Loucy (cell line): ENCODE results near the gene FOXO6.

Experiments used
- H2AFZ ChIP-seq: fragments of 200-600 bp; sonication (generic); 2 replicates; pipeline ENCODE4 v1.6.0; 2016; ENCODE audit warnings: antibody characterized with exemption, mild to moderate bottlenecking, low read length, moderate library complexity
- H3F3A ChIP-seq: fragments of 200-600 bp; 2 replicates; pipeline ENCODE4 v1.6.0; 2016; ENCODE audit warnings: antibody characterized with exemption, low read depth, mild to moderate bottlenecking
- H3K27me3 ChIP-seq: fragments of 200-600 bp; sonication (generic); 2 replicates; pipeline ENCODE4 v1.6.1; 2014; ENCODE audit warnings: low read length, mild to moderate bottlenecking; ENCODE audit not compliant: insufficient read depth, poor library complexity, severe bottlenecking
- H3K36me3 ChIP-seq: fragments of 200-600 bp; sonication (generic); 2 replicates; pipeline ENCODE4 v1.6.1; 2016; ENCODE audit warnings: low read length; ENCODE audit not compliant: insufficient read depth
- H3K4me1 ChIP-seq: fragments of 200-600 bp; sonication (generic); 2 replicates; pipeline ENCODE4 v1.5.1; 2014; ENCODE audit warnings: low read length, mild to moderate bottlenecking; ENCODE audit not compliant: insufficient read depth, poor library complexity, severe bottlenecking
- H3K4me2 ChIP-seq: fragments of 200-600 bp; sonication (generic); 2 replicates; pipeline ENCODE4 v1.6.0; 2014; ENCODE audit warnings: antibody characterized with exemption, low read length, low read depth, mild to moderate bottlenecking; ENCODE audit not compliant: poor library complexity, severe bottlenecking
- H3K4me3 ChIP-seq: fragments of 200-600 bp; sonication (generic); 2 replicates; pipeline ENCODE4 v1.5.1; 2014; ENCODE audit warnings: low read length, mild to moderate bottlenecking, mixed read lengths; ENCODE audit not compliant: poor library complexity, severe bottlenecking
- H3K79me2 ChIP-seq: fragments of 200-600 bp; sonication (generic); 2 replicates; pipeline ENCODE4 v1.6.1; 2014; ENCODE audit warnings: low read length; ENCODE audit not compliant: insufficient read depth
- H3K9ac ChIP-seq: fragments of 200-600 bp; sonication (generic); 2 replicates; pipeline ENCODE4 v1.6.0; 2014; ENCODE audit warnings: mild to moderate bottlenecking, low read depth, low read length, moderate library complexity; ENCODE audit not compliant: poor library complexity, severe bottlenecking
- H3K9me2 ChIP-seq: fragments of 200-600 bp; sonication (generic); replicated peaks from 2 replicates; pipeline ENCODE4 v1.6.1; 2016; ENCODE audit warnings: low read depth, low read length, mixed read lengths
- H3K9me3 ChIP-seq: fragments of 200-600 bp; sonication (generic); 2 replicates; pipeline ENCODE4 v1.6.1; 2014; ENCODE audit warnings: mild to moderate bottlenecking, antibody characterized with exemption, low read length, low read depth; ENCODE audit not compliant: insufficient read depth
- H4K20me1 ChIP-seq: fragments of 200-600 bp; sonication (generic); 2 replicates; pipeline ENCODE4 v1.6.0; 2014; ENCODE audit warnings: antibody characterized with exemption, low read length, mild to moderate bottlenecking; ENCODE audit not compliant: insufficient read depth, poor library complexity, severe bottlenecking
- EZH2phosphoT487 ChIP-seq: fragments of 200-600 bp; IDR thresholded peaks from 2 replicates; pipeline ENCODE4 v1.6.1; 2018; ENCODE audit warnings: antibody characterized with exemption, mild to moderate bottlenecking, moderate library complexity, borderline replicate concordance
- TF ChIP-seq, protein P1 (sequence below): fragments of 200-600 bp; sonication (generic); conservative IDR thresholded peaks from 2 replicates; pipeline ENCODE4 v1.5.1; 2014; ENCODE audit warnings: mild to moderate bottlenecking, antibody characterized with exemption, low read length

Gene FOXO6

DNA sequence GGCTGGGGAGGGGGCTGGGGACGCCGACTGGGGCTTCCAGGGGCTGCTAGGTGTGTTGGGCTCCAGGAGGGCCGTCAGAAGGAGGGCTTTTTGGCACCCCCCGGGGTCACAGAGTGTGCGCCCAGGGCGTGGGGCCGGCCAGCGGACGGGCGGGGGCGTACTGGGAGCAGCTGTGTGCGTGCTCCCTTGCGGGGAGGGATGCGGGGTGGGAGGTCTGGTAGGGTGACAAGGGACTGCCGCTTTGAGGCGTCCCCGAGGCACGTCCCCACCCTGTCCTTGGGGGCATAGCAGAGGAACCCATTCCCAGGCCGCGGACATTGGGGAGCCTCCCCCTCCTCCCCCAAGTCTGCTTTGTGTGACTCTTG, 1.1 kb downstream of the FOXO6 start:
- Histone ChIP-seq H3K27me3 (no peaks in the 10 kb centered on the region), H3K9ac (peak overlapping the region; percentile 66), H3K36me3 (no peaks in the 10 kb centered on the region), H3F3A (peaks cover 6% of the 10 kb centered on the region), H3K4me3 (peak overlapping the region; percentile 77), H3K4me2 (peak overlapping the region; percentile 90), H3K9me2 (no peaks in the 10 kb centered on the region), H3K79me2 (peaks cover 8% of the 10 kb centered on the region; the same call in 1 of the 2 replicates), H3K9me3 (no peaks in the 10 kb centered on the region), H3K4me1 (peaks cover 66% of the 10 kb centered on the region), H2AFZ (no peak overlapping the region), H4K20me1 (peaks cover 10% of the 10 kb centered on the region)
- TF ChIP-seq EZH2phosphoT487 = no peak
- TF ChIP-seq, protein P1, sequence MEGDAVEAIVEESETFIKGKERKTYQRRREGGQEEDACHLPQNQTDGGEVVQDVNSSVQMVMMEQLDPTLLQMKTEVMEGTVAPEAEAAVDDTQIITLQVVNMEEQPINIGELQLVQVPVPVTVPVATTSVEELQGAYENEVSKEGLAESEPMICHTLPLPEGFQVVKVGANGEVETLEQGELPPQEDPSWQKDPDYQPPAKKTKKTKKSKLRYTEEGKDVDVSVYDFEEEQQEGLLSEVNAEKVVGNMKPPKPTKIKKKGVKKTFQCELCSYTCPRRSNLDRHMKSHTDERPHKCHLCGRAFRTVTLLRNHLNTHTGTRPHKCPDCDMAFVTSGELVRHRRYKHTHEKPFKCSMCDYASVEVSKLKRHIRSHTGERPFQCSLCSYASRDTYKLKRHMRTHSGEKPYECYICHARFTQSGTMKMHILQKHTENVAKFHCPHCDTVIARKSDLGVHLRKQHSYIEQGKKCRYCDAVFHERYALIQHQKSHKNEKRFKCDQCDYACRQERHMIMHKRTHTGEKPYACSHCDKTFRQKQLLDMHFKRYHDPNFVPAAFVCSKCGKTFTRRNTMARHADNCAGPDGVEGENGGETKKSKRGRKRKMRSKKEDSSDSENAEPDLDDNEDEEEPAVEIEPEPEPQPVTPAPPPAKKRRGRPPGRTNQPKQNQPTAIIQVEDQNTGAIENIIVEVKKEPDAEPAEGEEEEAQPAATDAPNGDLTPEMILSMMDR = no peak

DNA sequence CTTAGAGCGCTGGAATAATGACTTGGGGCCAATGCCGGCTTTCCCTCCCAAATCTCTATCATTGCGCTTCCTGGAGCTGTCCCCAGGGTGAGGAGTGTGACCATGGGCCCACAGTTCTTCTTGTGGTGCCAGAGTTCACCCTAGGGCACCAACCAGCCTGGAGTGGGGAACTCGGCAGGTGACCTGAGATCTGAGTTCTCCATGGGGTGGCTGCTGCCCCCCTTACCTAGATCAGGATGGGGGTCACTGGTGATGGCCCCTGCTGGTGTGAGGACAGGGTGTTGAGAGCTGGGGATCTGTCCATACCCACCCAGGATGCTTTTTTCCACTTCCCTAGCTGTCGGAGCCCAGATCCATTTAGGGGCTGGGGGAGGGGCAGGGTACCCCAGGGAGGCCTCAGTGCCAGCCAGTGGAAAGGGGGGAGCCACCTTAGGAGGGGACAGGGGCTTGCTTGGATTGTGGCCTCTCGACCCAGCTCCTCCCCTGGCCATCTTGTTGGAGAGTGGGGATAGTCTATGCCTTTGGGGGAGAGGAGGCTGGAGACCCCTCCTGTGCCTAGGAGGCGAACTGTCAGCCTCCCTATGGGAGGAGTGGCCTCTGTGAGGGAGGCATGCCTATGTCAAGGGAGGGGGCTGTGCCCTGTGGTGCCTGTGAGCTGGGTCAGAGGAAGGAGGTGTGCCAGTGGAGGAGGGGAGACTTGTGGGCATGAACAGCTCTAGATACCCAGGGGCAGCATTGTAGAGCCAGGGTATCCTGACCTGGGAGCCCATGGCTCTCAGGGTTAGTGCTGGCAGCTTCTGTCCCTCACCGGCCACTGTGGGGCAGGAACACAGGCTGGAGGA, 1.7 kb downstream of the FOXO6 start:
- H3F3A ChIP-seq = peaks cover 6% of the 10 kb centered on the region
- no peaks in the 10 kb centered on the region for H3K9me2 ChIP-seq
- no peaks in the 10 kb centered on the region for H3K27me3 ChIP-seq
- peak overlapping the region; percentile 66 for H3K9ac ChIP-seq
- H2AFZ ChIP-seq = no peak overlapping the region
- H3K79me2 ChIP-seq = peaks cover 14% of the 10 kb centered on the region; the same call in 1 of the 2 replicates
- H3K36me3 ChIP-seq = no peaks in the 10 kb centered on the region
- peak overlapping the region; percentile 77 for H3K4me3 ChIP-seq
- H3K4me2 ChIP-seq = peak overlapping the region; percentile 90
- no peaks in the 10 kb centered on the region for H3K9me3 ChIP-seq
- TF ChIP-seq, protein P1 = no peak
- no peak for TF ChIP-seq EZH2phosphoT487
- peaks cover 65% of the 10 kb centered on the region for H3K4me1 ChIP-seq
- H4K20me1 ChIP-seq = peaks cover 10% of the 10 kb centered on the region

DNA sequence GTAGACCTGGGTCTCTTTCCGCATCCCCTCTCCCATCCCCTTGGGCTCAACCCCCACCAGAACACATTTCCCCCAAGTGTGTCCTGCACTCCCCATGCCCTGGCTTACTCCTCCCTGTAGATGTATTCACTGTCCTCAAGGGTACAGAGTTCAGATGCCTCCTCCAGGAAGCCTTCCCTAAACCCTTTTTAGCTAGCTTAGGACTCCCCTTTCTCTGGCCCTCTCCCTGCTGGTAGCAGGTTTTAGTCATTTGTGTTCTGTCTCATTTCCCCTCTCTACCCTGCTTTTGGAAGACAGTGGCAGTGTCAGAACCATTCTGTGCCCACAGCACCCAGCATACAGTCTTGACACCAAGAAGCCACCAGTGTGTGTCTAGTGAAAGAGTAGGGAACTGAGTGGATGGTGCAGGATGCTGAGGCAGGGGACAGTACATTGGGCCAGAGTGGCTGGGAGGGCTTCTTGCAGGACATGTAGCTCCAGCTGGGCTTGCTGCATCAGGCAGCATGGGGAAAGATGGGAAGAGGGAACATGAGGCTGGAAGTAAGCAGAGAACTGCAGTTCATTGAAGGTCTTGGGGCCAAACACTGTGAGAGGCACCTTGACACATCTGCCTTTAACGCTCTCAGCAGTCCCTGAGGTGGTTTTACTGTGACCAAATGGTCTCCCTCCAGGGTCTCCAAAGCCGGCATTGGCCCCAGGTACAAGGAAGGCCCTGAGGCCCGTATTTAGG, 2.5 kb downstream of the FOXO6 start:
- H3F3A ChIP-seq = peaks cover 6% of the 10 kb centered on the region
- H3K9ac ChIP-seq = peak overlapping the region; percentile 31
- peak overlapping the region; percentile 90 for H3K4me2 ChIP-seq
- H4K20me1 ChIP-seq = peaks cover 10% of the 10 kb centered on the region
- H3K79me2 ChIP-seq = peaks cover 22% of the 10 kb centered on the region; the same call in 1 of the 2 replicates
- peak overlapping the region; percentile 77 for H3K4me3 ChIP-seq
- peaks cover 65% of the 10 kb centered on the region for H3K4me1 ChIP-seq
- H3K36me3 ChIP-seq = no peaks in the 10 kb centered on the region
- no peaks in the 10 kb centered on the region for H3K9me2 ChIP-seq
- H3K9me3 ChIP-seq = no peaks in the 10 kb centered on the region
- TF ChIP-seq, protein P1 = no peak
- TF ChIP-seq EZH2phosphoT487 = no peak
- H3K27me3 ChIP-seq = no peaks in the 10 kb centered on the region
- H2AFZ ChIP-seq = no peak overlapping the region
